HG02884 (cell line): ENCODE data around the gene CLSTN3.
"Not testable (repeated sequence)": the region's sequence is repeated elsewhere in the genome, so short reads cannot be mapped to it uniquely, and the experiment has no call there.

ENCODE experiments used
- ATAC-seq: cut with Tn5 transposase; IDR thresholded peaks from one replicate; pipeline ENCODE4 v1.9.1; 2021; ENCODE audit warnings: mild to moderate bottlenecking, moderate library complexity; ENCODE audit not compliant: unreplicated experiment

The CLSTN3 gene

DNA sequence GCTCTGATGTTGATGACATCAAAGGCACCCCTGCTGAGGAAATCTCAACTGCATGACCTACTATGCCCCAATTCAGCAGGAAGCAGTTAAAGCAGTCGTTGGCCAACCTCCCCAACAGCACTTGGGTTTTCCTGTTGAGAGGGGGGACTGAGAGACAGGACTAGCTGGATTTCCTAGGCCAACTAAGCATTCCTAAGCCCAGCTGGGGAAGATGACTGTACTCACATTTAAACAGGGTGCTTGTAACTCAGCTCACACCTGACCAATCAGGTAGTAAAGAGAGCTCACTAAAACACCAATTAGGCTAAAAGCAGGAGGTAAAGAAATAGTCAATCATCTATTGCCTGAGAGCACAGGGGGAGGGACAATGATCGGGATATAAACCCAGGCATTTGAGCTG, 55.9 kb downstream of the CLSTN3 start:
- ATAC-seq, result not testable (repeated sequence)

DNA sequence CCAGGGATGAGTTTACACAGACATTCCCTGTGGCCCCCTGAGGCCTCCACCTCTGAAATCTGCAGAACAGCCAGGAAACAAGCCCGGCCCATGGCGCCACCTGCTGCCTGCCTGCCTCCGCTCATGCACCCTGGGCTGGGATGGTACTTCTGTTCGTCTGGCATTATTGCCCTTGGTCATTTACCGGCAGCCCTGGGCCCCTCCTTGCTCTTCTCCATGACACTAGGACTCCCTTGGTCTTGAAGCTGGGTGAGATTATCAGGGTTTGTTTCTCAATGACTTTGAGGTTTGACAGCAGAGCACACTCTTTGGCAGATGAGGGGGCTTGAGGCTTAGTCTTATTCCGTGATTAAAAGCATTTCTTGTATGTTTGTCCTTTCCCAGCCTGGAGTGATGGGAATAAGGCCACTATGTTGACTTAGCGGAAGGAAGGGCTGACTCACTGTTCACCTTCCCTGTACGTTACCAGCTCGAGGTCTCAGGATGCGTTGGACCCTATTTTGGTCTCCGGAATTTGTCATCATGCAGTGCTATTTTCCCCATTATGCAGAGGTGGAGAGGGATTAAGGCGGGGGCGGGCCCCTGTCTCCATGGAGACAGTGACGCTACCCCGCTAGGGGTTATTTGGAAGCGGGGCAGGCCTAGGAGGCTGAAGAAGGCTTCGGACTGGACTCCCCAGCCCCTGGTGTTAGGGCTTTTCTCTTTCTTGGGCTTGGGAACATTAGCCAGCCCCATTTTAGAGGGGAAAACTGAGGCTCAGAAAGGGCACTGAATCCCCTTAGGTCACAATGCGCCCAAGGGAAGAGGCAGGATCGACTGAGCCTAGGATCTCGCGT, 58.6 kb downstream of the CLSTN3 start:
- peak; percentile 36 for ATAC-seq

DNA sequence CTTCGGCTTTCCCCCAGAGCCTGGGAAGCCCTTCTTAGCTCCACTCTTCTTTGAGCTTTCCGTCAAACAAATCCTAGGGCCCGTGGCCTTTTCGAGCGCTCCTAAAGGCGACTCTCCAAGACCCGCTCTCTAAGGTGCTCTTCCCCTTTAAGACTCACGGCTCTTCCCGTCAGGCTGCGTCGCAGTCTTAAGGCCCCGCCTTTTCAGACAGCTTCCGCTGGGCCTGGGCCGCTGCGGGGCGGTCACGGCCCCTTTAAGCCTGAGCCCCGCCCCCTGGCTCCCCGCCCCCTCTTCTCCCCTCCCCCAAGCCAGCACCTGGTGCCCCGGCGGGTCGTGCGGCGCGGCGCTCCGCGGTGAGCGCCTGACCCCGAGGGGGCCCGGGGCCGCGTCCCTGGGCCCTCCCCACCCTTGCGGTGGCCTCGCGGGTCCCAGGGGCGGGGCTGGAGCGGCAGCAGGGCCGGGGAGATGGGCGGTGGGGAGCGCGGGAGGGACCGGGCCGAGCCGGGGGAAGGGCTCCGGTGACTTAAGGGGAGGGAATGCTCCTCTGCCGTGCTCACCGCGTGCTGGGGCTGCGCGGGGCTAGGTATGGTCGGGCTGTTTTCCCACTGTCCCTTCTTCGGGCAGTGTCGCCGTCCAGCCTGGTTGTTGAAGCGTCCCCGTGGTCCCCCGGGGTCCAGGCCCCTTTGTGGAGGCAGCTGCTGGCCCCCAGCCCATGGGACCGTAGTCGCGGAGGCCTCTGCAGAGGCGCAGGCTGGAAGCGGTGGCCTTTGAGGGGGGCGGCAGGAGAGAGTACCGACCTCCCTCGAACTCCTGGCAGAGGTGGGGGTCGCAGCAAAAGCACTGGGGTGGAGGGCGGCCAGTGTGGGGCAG, 59.5 kb downstream of the CLSTN3 start, which contains the start of gene PEX5:
TSS of gene PEX5 (plus strand) at position 289 of the 870 bp plus-strand sequence. CDS start 692 bp downstream, outside the sequence.
- ATAC-seq, result peak; percentile 97

DNA sequence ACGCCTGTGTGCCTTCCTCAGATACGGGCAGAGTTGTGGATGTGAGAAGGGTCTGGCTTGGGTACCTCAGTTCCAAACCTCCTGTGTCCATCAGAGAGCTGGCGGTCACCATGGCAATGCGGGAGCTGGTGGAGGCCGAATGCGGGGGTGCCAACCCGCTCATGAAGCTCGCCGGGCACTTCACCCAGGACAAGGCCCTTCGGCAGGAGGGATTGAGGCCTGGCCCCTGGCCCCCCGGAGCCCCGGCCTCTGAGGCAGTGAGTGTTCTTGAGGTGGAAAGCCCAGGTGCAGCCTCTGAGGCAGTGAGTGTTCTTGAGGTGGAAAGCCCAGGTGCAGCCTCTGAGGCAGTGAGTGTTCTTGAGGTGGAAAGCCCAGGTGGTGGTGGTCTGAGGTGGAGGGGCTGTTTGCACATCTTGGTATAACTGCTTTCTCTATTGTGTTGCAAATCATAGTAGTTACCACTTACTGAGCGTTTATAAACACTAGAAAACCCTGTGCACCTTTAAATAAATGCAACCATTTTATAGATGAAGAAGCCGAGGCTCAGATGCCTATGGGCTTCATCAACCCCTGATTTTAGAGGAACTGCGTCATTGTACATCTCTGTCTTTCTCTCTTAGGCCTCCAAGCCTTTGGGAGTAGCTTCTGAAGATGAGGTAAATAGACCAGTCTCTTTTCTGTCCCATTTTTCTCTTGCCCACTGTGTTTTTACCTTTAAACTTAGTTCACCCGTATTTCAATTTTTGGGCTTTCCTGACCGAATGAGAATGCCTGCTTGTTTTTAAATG, 60.3 kb downstream of the CLSTN3 start:
- no peak for ATAC-seq

DNA sequence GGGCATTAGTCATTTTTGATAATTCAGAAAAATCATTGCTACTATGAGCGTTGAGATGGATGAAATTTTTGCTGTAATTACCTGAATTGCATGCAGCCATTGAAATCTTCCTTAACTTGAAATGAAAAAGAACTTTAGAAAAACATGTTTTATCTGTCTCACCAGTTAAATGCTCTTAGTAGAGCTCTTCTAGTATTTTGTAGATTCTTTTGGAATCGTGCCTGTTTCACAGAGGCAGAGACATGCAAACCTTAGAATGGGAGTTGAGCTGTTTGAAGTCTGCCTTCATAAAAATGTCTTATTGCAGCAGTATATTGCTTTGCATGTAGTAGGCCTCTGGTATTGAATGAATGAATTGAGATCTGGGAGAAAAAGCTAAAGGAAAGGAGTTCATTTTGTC, 63.5 kb downstream of the CLSTN3 start:
- ATAC-seq, result no peak

DNA sequence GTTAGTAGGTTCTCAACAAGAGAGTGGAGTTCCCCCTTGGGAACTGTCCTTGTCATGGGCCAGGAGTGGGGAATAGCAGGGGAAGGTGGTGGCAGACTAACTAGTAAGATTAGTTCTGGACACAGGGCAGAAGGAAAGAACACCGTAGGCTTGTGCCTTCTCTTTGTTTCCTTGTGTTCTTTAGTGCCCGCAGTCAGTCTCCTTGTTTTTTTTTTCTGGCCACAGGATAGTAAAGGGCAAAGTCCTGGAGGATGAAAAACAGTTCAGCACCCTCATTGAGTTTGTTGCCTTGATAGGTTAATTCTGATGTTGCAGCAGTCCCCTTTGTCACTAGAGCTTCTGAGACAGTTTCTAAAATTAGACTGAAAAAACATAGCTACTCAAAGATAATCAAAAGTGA, 67.7 kb downstream of the CLSTN3 start:
- no peak for ATAC-seq

DNA sequence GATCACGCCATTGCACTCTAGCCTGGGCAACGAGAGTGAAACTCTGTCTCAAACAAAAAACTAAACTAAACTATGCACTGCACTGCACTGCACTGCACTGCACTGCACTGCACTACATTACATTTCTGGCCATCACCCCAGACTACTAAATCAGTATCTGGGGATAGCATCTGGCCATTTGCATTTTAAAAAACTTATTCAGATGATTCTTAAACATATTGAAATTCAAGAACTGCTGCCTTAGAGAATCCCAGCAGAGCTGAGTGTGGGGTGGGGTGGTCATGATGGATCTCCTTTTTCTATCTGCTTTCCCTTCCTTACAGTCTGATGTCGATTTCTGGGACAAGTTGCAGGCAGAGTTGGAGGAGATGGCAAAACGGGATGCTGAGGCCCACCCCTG, 72.9 kb downstream of the CLSTN3 start:
- no peak for ATAC-seq

DNA sequence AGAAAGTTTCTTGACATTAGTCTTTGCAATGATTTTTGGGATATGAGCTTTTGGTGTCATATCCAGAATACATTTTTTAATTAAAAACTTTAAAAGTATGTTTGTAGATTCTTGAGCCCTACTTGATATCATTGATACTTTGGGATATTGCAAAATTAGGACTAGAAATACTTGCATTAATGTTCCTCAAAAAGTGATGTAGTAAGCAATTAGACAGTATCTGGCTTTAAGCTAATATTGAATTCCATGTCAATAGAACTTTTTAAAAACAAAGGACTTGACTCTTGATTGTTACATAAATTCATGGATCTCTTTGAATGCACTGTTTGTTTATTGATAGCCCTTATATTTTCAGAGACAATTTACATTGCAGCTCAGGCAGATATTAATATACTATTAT, 74.9 kb downstream of the CLSTN3 start:
- no peak for ATAC-seq

DNA sequence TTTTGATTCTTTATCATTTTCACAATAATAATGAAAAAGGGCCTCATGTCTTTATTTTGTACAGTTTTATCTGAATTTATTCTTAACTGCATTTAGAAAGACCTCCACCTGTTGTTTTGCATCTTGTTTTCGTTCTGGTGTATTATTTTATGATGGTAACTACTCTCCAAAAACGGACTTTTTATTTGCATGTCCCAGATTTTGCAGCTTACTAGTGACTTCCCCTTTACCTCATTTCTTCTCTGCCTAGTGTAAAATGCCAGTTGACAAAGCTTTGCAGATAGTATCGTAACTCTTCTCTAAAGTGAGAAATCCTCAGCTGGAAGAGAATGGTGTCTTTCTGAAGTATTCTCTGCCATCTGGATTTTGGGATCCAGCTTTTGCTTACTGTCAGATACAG, 76.5 kb downstream of the CLSTN3 start:
- ATAC-seq, result no peak

DNA sequence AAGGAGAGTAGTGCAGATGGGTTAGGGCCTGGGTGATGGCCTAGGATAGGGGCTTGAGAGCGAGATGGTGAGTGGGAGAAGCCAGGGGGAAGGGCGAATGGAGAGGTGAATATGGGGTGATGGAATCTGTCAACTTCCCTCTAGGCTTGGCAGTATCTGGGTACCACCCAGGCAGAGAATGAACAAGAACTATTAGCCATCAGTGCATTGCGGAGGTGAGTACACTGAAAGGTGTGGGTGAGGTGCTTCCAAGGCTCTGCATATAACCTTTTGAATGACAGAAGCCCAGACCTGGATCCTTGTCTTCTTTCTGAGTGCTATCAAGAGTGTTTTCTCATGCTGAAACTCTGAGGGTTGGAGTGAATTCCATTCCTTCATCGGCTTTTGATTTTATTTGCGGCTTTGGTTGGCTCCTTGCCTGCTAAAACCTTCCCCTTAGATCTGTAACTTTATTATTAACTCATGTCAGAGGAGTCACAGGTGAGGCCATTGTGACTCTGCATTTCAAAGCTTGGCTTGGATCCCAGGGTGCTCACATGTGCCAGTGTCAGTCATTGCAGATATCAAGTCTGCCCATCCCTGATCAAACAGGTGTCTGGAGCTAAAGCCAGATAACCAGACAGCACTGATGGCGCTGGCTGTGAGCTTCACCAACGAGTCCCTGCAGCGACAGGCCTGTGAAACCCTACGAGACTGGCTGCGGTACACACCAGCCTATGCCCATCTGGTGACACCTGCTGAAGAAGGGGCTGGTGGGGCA, 77.9 kb downstream of the CLSTN3 start:
- no peak for ATAC-seq
